Gastroesophageal sphincter (tissue), 4 donors: Measurements from ENCODE around the gene CCDC71L. TPM values are rescaled to one million over a fixed set of nuclear protein-coding genes. Genes with fewer than 3 reads are reported as not detected.

Experiments used
- ATAC-seq: fragments of 150-250 bp; one replicate; pipeline ENCODE4 v1.9.1; 2016; ENCODE audit warnings: mild to moderate bottlenecking, moderate library complexity
- H3K27ac ChIP-seq, 4 donors: fragments of 200-600 bp; sonication (generic) in 3 of 4; 1 replicate in 3 of 4; 2 replicates in 1 of 4; pipeline ENCODE4 v1.5.1; 2016 to 2019
- H3K27me3 ChIP-seq: fragments of 200-600 bp; sonication (generic); one replicate; pipeline ENCODE4 v1.5.1; 2019
- H3K36me3 ChIP-seq, 2 donors: fragments of 200-600 bp; sonication (generic); one replicate each; pipeline ENCODE4 v1.5.1; 2019; ENCODE audit warnings: control low read depth in 1 of 2
- H3K4me1 ChIP-seq, 3 donors: fragments of 200-600 bp; sonication (generic); 1 replicate in 2 of 3; 2 replicates in 1 of 3; pipeline ENCODE4 v1.5.1; 2016 to 2019; ENCODE audit warnings: control low read depth in 2 of 3
- H3K4me3 ChIP-seq, 2 donors: fragments of 200-600 bp; sonication (generic); one replicate each; pipeline ENCODE4 v1.5.1; 2019; ENCODE audit warnings: mild to moderate bottlenecking in 1 of 2, moderate library complexity in 1 of 2
- H3K9me3 ChIP-seq, 3 donors: fragments of 200-600 bp; sonication (generic); one replicate each; pipeline ENCODE4 v1.5.1; 2017 to 2019; ENCODE audit warnings: control low read depth in 2 of 3
- CTCF ChIP-seq, 4 experiments: fragments of 200-600 bp in 2 of 4; fragments of 450-650 bp in 2 of 4; sonication (generic) in 1 of 4; IDR thresholded peaks; one replicate each; pipeline ENCODE4 v1.5.1; 2017 to 2019; ENCODE audit warnings: antibody characterized with exemption in 4 of 4, mild to moderate bottlenecking in 2 of 4, moderate library complexity in 2 of 4
- EP300 ChIP-seq: sonication (generic); formaldehyde crosslinking; IDR thresholded peaks from one replicate; pipeline ENCODE4 v1.6.1; 2017; ENCODE audit warnings: antibody characterized with exemption, mild to moderate bottlenecking
- POLR2A ChIP-seq, 2 donors: fragments of 450-650 bp; IDR thresholded peaks; one replicate each; pipeline ENCODE4 v1.6.1; 2017; ENCODE audit warnings: antibody characterized with exemption in 2 of 2, mild to moderate bottlenecking in 2 of 2, moderate library complexity in 1 of 2
- POLR2AphosphoS5 ChIP-seq: sonication (generic); formaldehyde crosslinking; IDR thresholded peaks from one replicate; pipeline ENCODE4 v1.6.1; 2017; ENCODE audit warnings: antibody characterized with exemption
- WGBS, 2 donors: methylation state at CpG; one replicate each; pipeline ENCODE4 v1.1.5; 2018; ENCODE audit warnings: low coverage in 1 of 2; 5-methylcytosine and 5-hydroxymethylcytosine counted together
- total RNA-seq, 4 donors: library from RNA; depleted of rRNA; stranded (reverse); fragments of >200 nt; gene quantifications; one replicate each; pipeline ENCODE4 v1.1.0, GENCODE V29; 2016

CCDC71L gene
- total RNA-seq, 4 donors from 2014 or later = 24.0 to 80.1 (median 32.2) TPM

- no peaks in the 10 kb centered on the region for H3K27me3 ChIP-seq
- TF ChIP-seq POLR2AphosphoS5 (no peak), POLR2A (IDR thresholded peaks at IDR 0.05) (no peak), CTCF (IDR thresholded peaks at IDR 0.05) (no peak), EP300 (no peak)
- H3K36me3 ChIP-seq = no peaks in the 10 kb centered on the region
- 94% methylated on average over 6 of the region's 6 CpGs; no CpG with 5 or more reads in 1 of the 2 donors for WGBS, 2 donors
- H3K4me1 ChIP-seq = peaks cover 0 to 21% (median 3%) of the 10 kb centered on the region in 3 donors
- no peak overlapping the region for H3K27ac ChIP-seq
- no peak for ATAC-seq
- no peak overlapping the region for H3K4me3 ChIP-seq
- H3K9me3 ChIP-seq = peaks cover 0 to 5% (median 0%) of the 10 kb centered on the region in 3 donors
These were observed 47.7 kb downstream of the CCDC71L start for GRCh38 chr7:106613279-106613678.

- peaks cover 0 to 5% (median 0%) of the 10 kb centered on the region in 3 donors for H3K9me3 ChIP-seq
- ATAC-seq = no peak
- TF ChIP-seq POLR2A (IDR thresholded peaks at IDR 0.05) = no peak
- no peak for TF ChIP-seq EP300
- no peak for TF ChIP-seq POLR2AphosphoS5
- TF ChIP-seq CTCF (IDR thresholded peaks at IDR 0.05) = no peak
- peaks cover 0 to 12% (median 3%) of the 10 kb centered on the region in 3 donors for H3K4me1 ChIP-seq
- WGBS, 2 donors = 100% methylated on average over 1 of the region's 1 CpG; no CpG with 5 or more reads in 1 of the 2 donors
- H3K27ac ChIP-seq = no peak overlapping the region
- H3K36me3 ChIP-seq = no peaks in the 10 kb centered on the region
- no peaks in the 10 kb centered on the region for H3K27me3 ChIP-seq
- no peak overlapping the region for H3K4me3 ChIP-seq
These were observed 48.5 kb downstream of the CCDC71L start for GRCh38 chr7:106612432-106612831.

- H3K27ac ChIP-seq = no peak overlapping the region
- H3K4me3 ChIP-seq = no peak overlapping the region
- 46 to 83% methylated on average over 3 of the region's 3 CpGs for WGBS, 2 donors
- no peaks in the 10 kb centered on the region for H3K36me3 ChIP-seq
- no peak for ATAC-seq
- no peaks in the 10 kb centered on the region for H3K27me3 ChIP-seq
- TF ChIP-seq POLR2A (IDR thresholded peaks at IDR 0.05) = no peak
- TF ChIP-seq POLR2AphosphoS5 = no peak
- TF ChIP-seq CTCF (IDR thresholded peaks at IDR 0.05) = no peak
- no peak for TF ChIP-seq EP300
- H3K4me1 ChIP-seq = peaks cover 0 to 12% (median 3%) of the 10 kb centered on the region in 3 donors
- peaks cover 0 to 5% (median 0%) of the 10 kb centered on the region in 3 donors for H3K9me3 ChIP-seq
These were observed 49.0 kb downstream of the CCDC71L start for GRCh38 chr7:106611911-106612310.

GRCh38 chr7:106610996-106611886 is 49.7 kb downstream of the CCDC71L start:
- no peak overlapping the region for H3K27ac ChIP-seq
- 51 to 59% methylated on average over 6 of the region's 6 CpGs for WGBS, 2 donors
- peaks cover 0 to 5% (median 0%) of the 10 kb centered on the region in 3 donors for H3K9me3 ChIP-seq
- TF ChIP-seq POLR2A (IDR thresholded peaks at IDR 0.05) = no peak
- no peak for TF ChIP-seq EP300
- no peak for TF ChIP-seq POLR2AphosphoS5
- no peak for TF ChIP-seq CTCF (IDR thresholded peaks at IDR 0.05)
- peaks cover 0 to 12% (median 3%) of the 10 kb centered on the region in 3 donors for H3K4me1 ChIP-seq
- ATAC-seq = no peak
- no peaks in the 10 kb centered on the region for H3K27me3 ChIP-seq
- no peaks in the 10 kb centered on the region for H3K36me3 ChIP-seq
- no peak overlapping the region for H3K4me3 ChIP-seq

- 50 to 60% methylated on average over 1 to 2 of the region's 5 CpGs for WGBS, 2 donors
- H3K4me1 ChIP-seq = peaks cover 0 to 2% (median 0%) of the 10 kb centered on the region in 3 donors
- H3K27ac ChIP-seq = no peak overlapping the region
- H3K4me3 ChIP-seq = no peak overlapping the region
- no peaks in the 10 kb centered on the region for H3K27me3 ChIP-seq
- TF ChIP-seq CTCF (IDR thresholded peaks at IDR 0.05) = no peak
- no peak for TF ChIP-seq POLR2AphosphoS5
- TF ChIP-seq POLR2A (IDR thresholded peaks at IDR 0.05) = no peak
- no peak for TF ChIP-seq EP300
- no peak for ATAC-seq
- H3K9me3 ChIP-seq = peaks cover 0 to 5% (median 0%) of the 10 kb centered on the region in 3 donors
- H3K36me3 ChIP-seq = no peaks in the 10 kb centered on the region
These were observed 51.5 kb downstream of the CCDC71L start for GRCh38 chr7:106609416-106609815.
